GM12878 (cell line): ENCODE data around the gene UBL4B. TPM values are rescaled to one million over a fixed set of nuclear protein-coding genes. Genes with fewer than 3 reads are reported as not detected.

ENCODE experiments used
- ATAC-seq: fragments of 200-7000 bp; cut with Tn5 transposase; 3 replicates; pipeline ENCODE4 v1.9.1; 2020; ENCODE audit warnings: mild to moderate bottlenecking, moderate library complexity
- BruUV-seq: library from RNA; stranded (reverse); fragments of 400-500 nt; replicated peaks from 2 replicates; lab custom pipeline; 2021; lab: Mats Ljungman, UMichigan
- CTCF ChIA-PET: fragments of 300-600 bp; sonication (Branson Sonifier 250); formaldehyde crosslinking; extraction: SDS; loops from one replicate; lab custom pipeline; 2021; ENCODE audit warnings: inconsistent platforms; lab: Yijun Ruan, JAX
- POLR2A ChIA-PET: fragments of 350-600 bp; formaldehyde crosslinking; extraction: SDS; loops from one replicate; lab custom pipeline; 2021; ENCODE audit warnings: inconsistent platforms; lab: Charles Lee
- RAD21 ChIA-PET: fragments of 300-600 bp; sonication (Branson Sonifier 250); formaldehyde crosslinking; loops from one replicate; lab custom pipeline; 2023; ENCODE audit warnings: antibody characterized with exemption; ENCODE audit not compliant: unreplicated experiment; lab: Charles Lee
- SMC1A ChIA-PET: fragments of 300-600 bp; sonication (Branson Sonifier 250); formaldehyde crosslinking; loops from one replicate; lab custom pipeline; 2023; ENCODE audit not compliant: unreplicated experiment, uncharacterized antibody; lab: Charles Lee
- DNase-seq: peaks from one replicate; pipeline ENCODE4 v3.0.0-alpha.2; 2011; ENCODE audit warnings: low read depth, low spot score
- FAIRE-seq: peaks from 3 replicates; lab custom pipeline; 2011; peaks lifted over from hg19 to GRCh38; lab: Jason Lieb, UNC
- H2AFZ ChIP-seq: 2 replicates; pipeline ENCODE4 v1.6.0; 2011; ENCODE audit warnings: low read depth, low read length, control low read depth; ENCODE audit not compliant: control insufficient read depth
- H3K27ac ChIP-seq: 2 replicates; pipeline ENCODE4 v1.5.1; 2011; ENCODE audit warnings: control low read depth; ENCODE audit not compliant: control insufficient read depth, insufficient read depth
- H3K27me3 ChIP-seq, 2 experiments: replicated peaks in 1 of 2; 2 replicates each; pipeline versions ENCODE4 v1.6.0 to v1.6.1; 2011; ENCODE audit warnings: low read length in 1 of 2; ENCODE audit not compliant: control insufficient read depth in 2 of 2, insufficient read depth in 2 of 2
- H3K36me3 ChIP-seq, 2 experiments: 2 replicates each; pipeline ENCODE4 v1.5.1; 2011; ENCODE audit warnings: low read length in 1 of 2; ENCODE audit not compliant: control insufficient read depth in 2 of 2, insufficient read depth in 2 of 2
- H3K4me1 ChIP-seq: 2 replicates; pipeline ENCODE4 v1.6.1; 2011; ENCODE audit warnings: mild to moderate bottlenecking, low read length, moderate library complexity, mixed read lengths; ENCODE audit not compliant: control insufficient read depth, insufficient read depth
- H3K4me2 ChIP-seq: 2 replicates; pipeline ENCODE4 v1.6.0; 2011; ENCODE audit warnings: control low read depth; ENCODE audit not compliant: control insufficient read depth, insufficient read depth
- H3K4me3 ChIP-seq: fragments of 200-600 bp; sonication (generic); 2 replicates; pipeline ENCODE4 v1.5.1; 2016
- H3K79me2 ChIP-seq: 2 replicates; pipeline ENCODE4 v1.6.0; 2011; ENCODE audit warnings: low read length; ENCODE audit not compliant: control insufficient read depth, insufficient read depth
- H3K9ac ChIP-seq: 2 replicates; pipeline ENCODE4 v1.8.0; 2011; ENCODE audit warnings: low read length, control low read depth, mixed read lengths; ENCODE audit not compliant: control insufficient read depth, insufficient read depth
- H3K9me3 ChIP-seq: replicated peaks from 3 replicates; pipeline ENCODE4 v1.5.1; 2011; ENCODE audit warnings: mild to moderate bottlenecking, low read length; ENCODE audit not compliant: control insufficient read depth, insufficient read depth
- H4K20me1 ChIP-seq: 2 replicates; pipeline ENCODE4 v1.6.0; 2011; ENCODE audit not compliant: control insufficient read depth, insufficient read depth
- CEBPZ ChIP-seq: fragments of 150-350 bp; IDR thresholded peaks from 2 replicates; pipeline ENCODE4 v1.6.1; 2016; ENCODE audit warnings: low read depth, low read length
- CUX1 ChIP-seq: IDR thresholded peaks from 2 replicates; pipeline ENCODE4 v1.6.1; 2012; ENCODE audit warnings: improper control_type of control experiment, low read depth, low read length; ENCODE audit not compliant: insufficient replicate concordance
- ETV6 ChIP-seq, 2 experiments: fragments of 450-650 bp in 1 of 2; IDR thresholded peaks in 1 of 2; conservative IDR thresholded peaks in 1 of 2; 2 replicates each; pipeline ENCODE4 v1.6.1; 2014; ENCODE audit warnings: antibody characterized with exemption in 1 of 2, borderline replicate concordance in 1 of 2, low read depth in 1 of 2, mild to moderate bottlenecking in 1 of 2, moderate library complexity in 1 of 2
- FOXM1 ChIP-seq: IDR thresholded peaks from 2 replicates; pipeline ENCODE4 v1.6.1; 2012; ENCODE audit warnings: low read depth, mild to moderate bottlenecking, inconsistent platforms, low read length, moderate library complexity
- IRF4 ChIP-seq: IDR thresholded peaks from 2 replicates; pipeline ENCODE4 v1.6.1; 2011; ENCODE audit warnings: low read depth, low read length
- IRF5 ChIP-seq: fragments of 450-650 bp; IDR thresholded peaks from 2 replicates; pipeline ENCODE4 v1.6.1; 2017; ENCODE audit warnings: borderline replicate concordance
- PML ChIP-seq: IDR thresholded peaks from 2 replicates; pipeline ENCODE4 v1.6.1; 2012; ENCODE audit warnings: low read length, inconsistent platforms
- POLR2AphosphoS2 ChIP-seq: IDR thresholded peaks from 2 replicates; pipeline ENCODE4 v1.6.1; 2011; ENCODE audit warnings: low read depth, mild to moderate bottlenecking, low read length, improper control_type of control experiment, moderate library complexity
- WGBS: methylation state at CpG from one replicate; pipeline ENCODE4 v1.1.6; 2016; ENCODE audit warnings: low lambda C conversion rate; ENCODE audit not compliant: insufficient replicate concordance, insufficient coverage; ENCODE audit errors: missing lambda C conversion rate; 5-methylcytosine and 5-hydroxymethylcytosine counted together
- in situ Hi-C: fragments of 300-500 bp; cut with MboI; formaldehyde crosslinking; loops from 9 replicates; pipeline ENCODE4 v1.14.3; 2018; ENCODE audit warnings: mixed read lengths
- intact Hi-C: fragments of 100-400 bp; cut with micrococcal nuclease; formaldehyde crosslinking; loops from one replicate; pipeline ENCODE4 v1.14.2; 2022; ENCODE audit not compliant: unreplicated experiment
- polyA plus RNA-seq, 11 experiments: library from polyadenylated mRNA; depleted of rRNA in 4 of 11; unstranded in 6 of 11; stranded (reverse) in 5 of 11; fragments of >200 nt; fragmentation: Nextera tagmentation in 4 of 11; fragmentation: Illumina TruSeq in 1 of 11; extraction: Ambion mirVana in 4 of 11; extraction: Trizol in 1 of 11; gene quantifications; 1 replicate in 1 of 11; 2 replicates in 10 of 11; pipeline versions ENCODE4 v1.2.1 to v1.2.3, GENCODE V29; 2011 to 2016; ENCODE audit warnings: inconsistent platforms in 2 of 11, missing spikeins in 2 of 11, low read depth in 1 of 11
- total RNA-seq, 4 experiments: library from RNA; depleted of rRNA in 3 of 4; stranded (reverse); fragments of >200 nt in 3 of 4; fragmentation: Illumina TruSeq in 1 of 4; extraction: Trizol in 1 of 4; gene quantifications; 2 replicates each; pipeline versions ENCODE4 v1.2.1 to v1.2.3, GENCODE V29; 2013 to 2021

Gene UBL4B
- total and polyA plus RNA-seq, 10 of the 15 experiments (the other 5 are each of a cell fraction or from before 2014, with no cell fraction given), result 0.06 to 0.15 TPM; not detected in 8

GRCh38 chr1:110063781-110064180 lies 48.5 kb upstream of the UBL4B start (continued):
- TF ChIP-seq IRF5, result no peak
- no peak for TF ChIP-seq ETV6 (conservative IDR thresholded peaks at IDR 0.05 in 1 of 2, IDR thresholded peaks at IDR 0.05 in 1 of 2; ENCODE audit: borderline replicate concordance in 1 of 2, low read depth in 1 of 2)
- TF ChIP-seq FOXM1, result no peak

GRCh38 chr1:110064576-110065337 lies 47.5 kb upstream of the UBL4B start:
- ChIA-PET POLR2A (no interaction called here), SMC1A (no interaction called here), CTCF (interaction anchor here (1.1 to 1.6 kb wide), 2 partner anchors 23 to 35 kb away, joined by 3 to 4 read pairs; no protein-coding TSS in a partner anchor), RAD21 (no interaction called here)
- Histone ChIP-seq H3K4me3 (no peak overlapping the region), H3K27me3 (peaks cover 20 to 26% of the 10 kb centered on the region in 2 experiments), H3K79me2 (no peaks in the 10 kb centered on the region), H3K27ac (no peak overlapping the region), H3K9ac (no peak overlapping the region), H2AFZ (no peak overlapping the region), H3K9me3 (no peaks in the 10 kb centered on the region), H3K4me1 (no peaks in the 10 kb centered on the region), H3K4me2 (no peak overlapping the region), H3K36me3 (no peaks in the 10 kb centered on the region; a peak in 1 of 4 replicates), H4K20me1 (peaks cover 7% of the 10 kb centered on the region)
- WGBS, result 68% methylated on average over 17 of the region's 18 CpGs
- ATAC-seq (no peak), DNase-seq (no peak), FAIRE-seq (no peak)
- intact Hi-C loops (no loop called here), in situ Hi-C loops (no loop called here)
- BruUV-seq, result no TSS peak
- TF ChIP-seq CUX1 (no peak), CEBPZ (no peak), IRF4 (no peak), POLR2AphosphoS2 (no peak), IRF5 (no peak), PML (no peak), ETV6 (conservative IDR thresholded peaks at IDR 0.05 in 1 of 2, IDR thresholded peaks at IDR 0.05 in 1 of 2; ENCODE audit: borderline replicate concordance in 1 of 2, low read depth in 1 of 2) (no peak)
